ENCODE data around the gene SACM1L. TPM values are rescaled to one million over a fixed set of nuclear protein-coding genes. Genes with fewer than 3 reads are reported as not detected.
"Not testable (repeated sequence)": the region's sequence is repeated elsewhere in the genome, so short reads cannot be mapped to it uniquely, and the experiment has no call there.

The SACM1L gene
- total RNA-seq, 2 donors from 2014 or later = 149 to 161 TPM

DNA sequence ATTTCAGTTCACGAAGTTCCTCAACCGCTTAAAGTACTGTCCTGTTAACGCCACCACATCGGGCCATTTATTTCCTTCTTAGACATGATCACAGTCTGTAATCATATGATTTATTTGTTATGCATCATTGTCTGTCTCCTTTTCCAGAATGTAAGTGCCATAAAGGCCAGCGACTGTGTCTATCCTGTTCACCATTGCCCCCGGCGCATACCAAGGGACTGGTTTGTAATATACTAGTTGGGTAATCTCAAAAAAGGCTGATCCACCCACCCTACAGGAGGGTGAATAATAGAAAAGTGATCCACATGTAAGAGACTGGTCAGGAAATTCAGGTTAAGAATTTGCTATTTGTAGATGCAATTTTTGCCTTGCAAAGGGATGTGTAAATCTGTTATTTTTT, 65.3 kb downstream of the SACM1L start:
- Mint-ChIP-seq H3K4me1 (peaks cover 27% of the 10 kb centered on the region), H3K4me3 (no peak overlapping the region), H3K27ac (no peak overlapping the region), H3K27me3 (ENCODE audit: insufficient read depth) (no peaks in the 10 kb centered on the region), H3K36me3 (ENCODE audit: low read depth) (peaks cover 38% of the 10 kb centered on the region), H3K9me3 (no peaks in the 10 kb centered on the region)
- no peak overlapping the region for H3K27ac ChIP-seq (ENCODE audit: low read depth, low read length)
- no peaks in the 10 kb centered on the region for H3K27me3 ChIP-seq (ENCODE audit: control insufficient read depth, insufficient read depth, low read length, poor library complexity, severe bottlenecking)
- H3K9me3 ChIP-seq (ENCODE audit: control insufficient read depth, low read length) = no peaks in the 10 kb centered on the region
- H3K4me1 ChIP-seq (ENCODE audit: control insufficient read depth, insufficient read depth, low read length) = peaks cover 22% of the 10 kb centered on the region
- H3K36me3 ChIP-seq (ENCODE audit: control insufficient read depth, insufficient read depth, low read length) = peaks cover 33% of the 10 kb centered on the region
- no peak for TF ChIP-seq CTCF (conservative IDR thresholded peaks at IDR 0.05)
- no peak overlapping the region for H3K9ac ChIP-seq (ENCODE audit: extremely low read depth, low read length, poor library complexity, severe bottlenecking)
- DNase-seq = no peak
- WGBS, 2 experiments (ENCODE audit: insufficient coverage in 1 of 2, insufficient read length in 1 of 2) = 93 to 100% methylated on average over 3 to 7 of the region's 7 CpGs
- H3K4me3 ChIP-seq (ENCODE audit: low read length) = no peak overlapping the region

GRCh38 chr3:45756055-45756454, 66.9 kb downstream of the SACM1L start:
- peak overlapping the region; percentile 1 for H3K4me3 Mint-ChIP-seq
- H3K27me3 ChIP-seq (ENCODE audit: control insufficient read depth, insufficient read depth, low read length, poor library complexity, severe bottlenecking) = no peaks in the 10 kb centered on the region
- no peaks in the 10 kb centered on the region for H3K27me3 Mint-ChIP-seq (ENCODE audit: insufficient read depth)
- peaks cover 30% of the 10 kb centered on the region for H3K4me1 Mint-ChIP-seq
- peaks cover 22% of the 10 kb centered on the region for H3K4me1 ChIP-seq (ENCODE audit: control insufficient read depth, insufficient read depth, low read length)
- TF ChIP-seq CTCF (conservative IDR thresholded peaks at IDR 0.05) = no peak
- H3K9ac ChIP-seq (ENCODE audit: extremely low read depth, low read length, poor library complexity, severe bottlenecking) = peak overlapping the region; percentile 32
- no peak overlapping the region for H3K27ac ChIP-seq (ENCODE audit: low read depth, low read length)
- peak; percentile 69 for DNase-seq
- peaks cover 29% of the 10 kb centered on the region for H3K36me3 ChIP-seq (ENCODE audit: control insufficient read depth, insufficient read depth, low read length)
- H3K36me3 Mint-ChIP-seq (ENCODE audit: low read depth) = peaks cover 32% of the 10 kb centered on the region
- H3K27ac Mint-ChIP-seq = peak overlapping the region; percentile 80
- H3K4me3 ChIP-seq (ENCODE audit: low read length) = peak overlapping the region; percentile 67
- WGBS, 2 experiments (ENCODE audit: insufficient coverage in 1 of 2, insufficient read length in 1 of 2) = 57 to 79% methylated on average over 3 to 6 of the region's 6 CpGs
- no peaks in the 10 kb centered on the region for H3K9me3 Mint-ChIP-seq
- no peaks in the 10 kb centered on the region for H3K9me3 ChIP-seq (ENCODE audit: control insufficient read depth, low read length)

- H3K4me3 Mint-ChIP-seq = peak overlapping the region; percentile 1
- H3K4me3 ChIP-seq (ENCODE audit: low read length); H3K27me3 ChIP-seq (ENCODE audit: control insufficient read depth, insufficient read depth, low read length, poor library complexity, severe bottlenecking); H3K9ac ChIP-seq (ENCODE audit: extremely low read depth, low read length, poor library complexity, severe bottlenecking); H3K27me3 Mint-ChIP-seq (ENCODE audit: insufficient read depth); H3K9me3 ChIP-seq (ENCODE audit: control insufficient read depth, low read length); H3K9me3 Mint-ChIP-seq; H3K27ac ChIP-seq (ENCODE audit: low read depth, low read length): not testable (repeated sequence)
- WGBS, 2 experiments (ENCODE audit: insufficient coverage in 1 of 2, insufficient read length in 1 of 2) = 52 to 71% methylated on average over 5 to 7 of the region's 7 CpGs
- peak; percentile 78 for DNase-seq
- peaks cover 24% of the 10 kb centered on the region for H3K36me3 Mint-ChIP-seq (ENCODE audit: low read depth)
- H3K27ac Mint-ChIP-seq = peak overlapping the region; percentile 80
- H3K4me1 Mint-ChIP-seq = peaks cover 30% of the 10 kb centered on the region
- Histone ChIP-seq H3K4me1 (ENCODE audit: control insufficient read depth, insufficient read depth, low read length) (peaks cover 22% of the 10 kb centered on the region), H3K36me3 (ENCODE audit: control insufficient read depth, insufficient read depth, low read length) (peaks cover 22% of the 10 kb centered on the region)
Observed at GRCh38 chr3:45757141-45757540, 67.9 kb downstream of the SACM1L start.

GRCh38 chr3:45758871-45759270, 69.7 kb downstream of the SACM1L start:
- Mint-ChIP-seq H3K27ac (no peak overlapping the region), H3K9me3 (no peaks in the 10 kb centered on the region), H3K4me1 (peaks cover 30% of the 10 kb centered on the region), H3K4me3 (no peak overlapping the region), H3K27me3 (ENCODE audit: insufficient read depth) (no peaks in the 10 kb centered on the region), H3K36me3 (ENCODE audit: low read depth) (peaks cover 7% of the 10 kb centered on the region)
- Histone ChIP-seq H3K9ac (ENCODE audit: extremely low read depth, low read length, poor library complexity, severe bottlenecking) (no peak overlapping the region), H3K27me3 (ENCODE audit: control insufficient read depth, insufficient read depth, low read length, poor library complexity, severe bottlenecking) (no peaks in the 10 kb centered on the region), H3K36me3 (ENCODE audit: control insufficient read depth, insufficient read depth, low read length) (peaks cover 8% of the 10 kb centered on the region), H3K4me3 (ENCODE audit: low read length) (no peak overlapping the region), H3K9me3 (ENCODE audit: control insufficient read depth, low read length) (no peaks in the 10 kb centered on the region), H3K4me1 (ENCODE audit: control insufficient read depth, insufficient read depth, low read length) (peaks cover 22% of the 10 kb centered on the region), H3K27ac (ENCODE audit: low read depth, low read length) (no peak overlapping the region)
- WGBS, 2 experiments (ENCODE audit: insufficient coverage in 1 of 2, insufficient read length in 1 of 2) = 94 to 95% methylated on average over 7 to 16 of the region's 16 CpGs
- peak; percentile 41 for DNase-seq
- no peak for TF ChIP-seq CTCF (conservative IDR thresholded peaks at IDR 0.05)

Data from endodermal cell (in vitro differentiated cells).